SK-N-SH (cell line): ENCODE results near the gene VSIG8.

Experiments used
- EP300 ChIP-seq, 2 experiments: IDR thresholded peaks; 2 replicates each; pipeline versions ENCODE4 v1.4.0 to v1.6.1; 2012; ENCODE audit warnings: borderline replicate concordance in 1 of 2, low read depth in 1 of 2, low read length in 1 of 2
- FOXJ3 ChIP-seq: sonication (generic); formaldehyde crosslinking; IDR thresholded peaks from 2 replicates; pipeline ENCODE4 v1.5.1; 2020; ENCODE audit warnings: mild to moderate bottlenecking, missing genetic modification reagents
- MXI1 ChIP-seq: IDR thresholded peaks from 2 replicates; pipeline ENCODE4 v1.6.1; 2012; ENCODE audit warnings: mild to moderate bottlenecking, low read depth, low read length, improper control_type of control experiment
- RFX5 ChIP-seq: IDR thresholded peaks from 2 replicates; pipeline ENCODE4 v1.6.1; 2012; ENCODE audit warnings: mild to moderate bottlenecking, improper control_type of control experiment, low read length
- USF2 ChIP-seq: fragments of 150-350 bp; IDR thresholded peaks from 2 replicates; pipeline ENCODE4 v1.6.1; 2017; ENCODE audit warnings: antibody characterized with exemption, low read length, low read depth, borderline replicate concordance
- YY1 ChIP-seq: IDR thresholded peaks from 2 replicates; pipeline ENCODE4 v1.4.0; 2012; ENCODE audit warnings: low read depth, mild to moderate bottlenecking
- TF ChIP-seq, protein P1 (sequence below): fragments of 200-600 bp; sonication (generic); IDR thresholded peaks from 2 replicates; pipeline ENCODE4 v1.6.1; 2017; ENCODE audit warnings: antibody characterized with exemption, mild to moderate bottlenecking, moderate library complexity

DNA sequence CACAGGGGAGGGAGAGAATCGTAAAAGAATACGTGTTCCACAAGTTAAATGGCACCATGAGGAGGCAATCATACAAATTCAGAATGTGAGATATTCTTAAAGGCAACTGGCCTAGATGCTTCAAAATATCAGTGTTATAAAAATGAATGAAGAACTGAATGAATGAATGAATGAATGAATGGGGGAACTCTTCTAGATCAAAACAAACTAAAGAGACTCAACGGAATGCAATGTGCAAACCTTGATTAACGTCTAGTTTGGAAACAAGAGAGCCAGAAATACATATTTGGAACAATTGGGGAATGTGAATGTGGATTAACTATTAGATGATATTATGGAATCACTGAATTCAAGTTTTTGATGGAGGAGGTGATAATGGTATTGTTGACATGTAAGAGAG, 20.7 kb upstream of the VSIG8 start:
- TF ChIP-seq, protein P1, sequence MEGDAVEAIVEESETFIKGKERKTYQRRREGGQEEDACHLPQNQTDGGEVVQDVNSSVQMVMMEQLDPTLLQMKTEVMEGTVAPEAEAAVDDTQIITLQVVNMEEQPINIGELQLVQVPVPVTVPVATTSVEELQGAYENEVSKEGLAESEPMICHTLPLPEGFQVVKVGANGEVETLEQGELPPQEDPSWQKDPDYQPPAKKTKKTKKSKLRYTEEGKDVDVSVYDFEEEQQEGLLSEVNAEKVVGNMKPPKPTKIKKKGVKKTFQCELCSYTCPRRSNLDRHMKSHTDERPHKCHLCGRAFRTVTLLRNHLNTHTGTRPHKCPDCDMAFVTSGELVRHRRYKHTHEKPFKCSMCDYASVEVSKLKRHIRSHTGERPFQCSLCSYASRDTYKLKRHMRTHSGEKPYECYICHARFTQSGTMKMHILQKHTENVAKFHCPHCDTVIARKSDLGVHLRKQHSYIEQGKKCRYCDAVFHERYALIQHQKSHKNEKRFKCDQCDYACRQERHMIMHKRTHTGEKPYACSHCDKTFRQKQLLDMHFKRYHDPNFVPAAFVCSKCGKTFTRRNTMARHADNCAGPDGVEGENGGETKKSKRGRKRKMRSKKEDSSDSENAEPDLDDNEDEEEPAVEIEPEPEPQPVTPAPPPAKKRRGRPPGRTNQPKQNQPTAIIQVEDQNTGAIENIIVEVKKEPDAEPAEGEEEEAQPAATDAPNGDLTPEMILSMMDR, result no peak
- TF ChIP-seq MXI1, result no peak
- no peak for TF ChIP-seq USF2
- no peak for TF ChIP-seq YY1
- TF ChIP-seq FOXJ3 (CRISPR knock-in tag), result no peak
- TF ChIP-seq EP300 (IDR thresholded peaks at IDR 0.05; ENCODE audit: borderline replicate concordance in 1 of 2, low read depth in 1 of 2, low read length in 1 of 2), result no peak
- no peak for TF ChIP-seq RFX5
